ENCODE results near the gene EMP3. TPM values are rescaled to one million over a fixed set of nuclear protein-coding genes. Genes with fewer than 3 reads are reported as not detected.

EMP3 gene
- polyA plus RNA-seq, 4 donors, result 3.4 to 47.4 (median 19.7) TPM

GRCh38 chr19:48355365-48355954 is 30.1 kb downstream of the EMP3 start:
- FAIRE-seq (no peak), DNase-seq (no peak)
- no peaks in the 10 kb centered on the region for H3K4me1 ChIP-seq (ENCODE audit: control insufficient read depth in 3 of 3, insufficient read depth in 2 of 3, low read depth in 1 of 3, low read length in 2 of 3)
- 88 to 91% (median 91%) methylated on average over 12 of the region's 12 CpGs for WGBS, 3 donors
- no peaks in the 10 kb centered on the region for H3K27me3 ChIP-seq (ENCODE audit: control insufficient read depth in 3 of 3, insufficient read depth in 3 of 3, low read length in 3 of 3)
- H3K9me3 ChIP-seq (ENCODE audit: control insufficient read depth in 2 of 2, insufficient read depth in 1 of 2, low read depth in 1 of 2, low read length in 1 of 2), result peaks cover 0 to 2% of the 10 kb centered on the region in 2 donors
- no peak overlapping the region for H3K27ac ChIP-seq (ENCODE audit: low read depth in 1 of 3, low read length in 2 of 3)
- H3K4me3 ChIP-seq (ENCODE audit: low read depth in 1 of 3, low read length in 3 of 3), result no peak overlapping the region
- peaks cover 0 to 12% (median 0%) of the 10 kb centered on the region in 3 donors for H3K36me3 ChIP-seq (ENCODE audit: control insufficient read depth in 3 of 3, insufficient read depth in 2 of 3, low read depth in 1 of 3, low read length in 3 of 3)

GRCh38 chr19:48359123-48359522 is 33.8 kb downstream of the EMP3 start:
- Histone ChIP-seq H3K36me3 (ENCODE audit: control insufficient read depth in 3 of 3, insufficient read depth in 2 of 3, low read depth in 1 of 3, low read length in 3 of 3) (peaks cover 0 to 12% (median 0%) of the 10 kb centered on the region in 3 donors), H3K4me1 (ENCODE audit: control insufficient read depth in 3 of 3, insufficient read depth in 2 of 3, low read depth in 1 of 3, low read length in 2 of 3) (peaks cover 0 to 6% (median 0%) of the 10 kb centered on the region in 3 donors), H3K27ac (ENCODE audit: low read depth in 1 of 3, low read length in 2 of 3) (no peak overlapping the region), H3K4me3 (ENCODE audit: low read depth in 1 of 3, low read length in 3 of 3) (no peak overlapping the region), H3K9me3 (ENCODE audit: control insufficient read depth in 2 of 2, insufficient read depth in 1 of 2, low read depth in 1 of 2, low read length in 1 of 2) (no peaks in the 10 kb centered on the region), H3K27me3 (ENCODE audit: control insufficient read depth in 3 of 3, insufficient read depth in 3 of 3, low read length in 3 of 3) (no peaks in the 10 kb centered on the region)
- WGBS, 3 donors, result 91 to 98% (median 93%) methylated on average over 5 of the region's 5 CpGs
- DNase-seq, result no peak
- FAIRE-seq, result no peak

GRCh38 chr19:48361912-48362311 is 36.6 kb downstream of the EMP3 start:
- Histone ChIP-seq H3K36me3 (ENCODE audit: control insufficient read depth in 3 of 3, insufficient read depth in 2 of 3, low read depth in 1 of 3, low read length in 3 of 3) (peaks cover 0 to 8% (median 0%) of the 10 kb centered on the region in 3 donors), H3K27me3 (ENCODE audit: control insufficient read depth in 3 of 3, insufficient read depth in 3 of 3, low read length in 3 of 3) (no peaks in the 10 kb centered on the region), H3K9me3 (ENCODE audit: control insufficient read depth in 2 of 2, insufficient read depth in 1 of 2, low read depth in 1 of 2, low read length in 1 of 2) (no peaks in the 10 kb centered on the region), H3K4me3 (ENCODE audit: low read depth in 1 of 3, low read length in 3 of 3) (no peak overlapping the region), H3K27ac (ENCODE audit: low read depth in 1 of 3, low read length in 2 of 3) (no peak overlapping the region), H3K4me1 (ENCODE audit: control insufficient read depth in 3 of 3, insufficient read depth in 2 of 3, low read depth in 1 of 3, low read length in 2 of 3) (peaks cover 0 to 13% (median 0%) of the 10 kb centered on the region in 3 donors)
- no peak for DNase-seq
- FAIRE-seq, result no peak
- WGBS, 3 donors, result 95 to 98% (median 97%) methylated on average over 3 of the region's 3 CpGs

GRCh38 chr19:48362716-48363499 is 37.6 kb downstream of the EMP3 start:
- 2 to 3% (median 2%) methylated on average over 25 to 26 of the region's 26 CpGs for WGBS, 3 donors
- Histone ChIP-seq H3K9me3 (ENCODE audit: control insufficient read depth in 2 of 2, insufficient read depth in 1 of 2, low read depth in 1 of 2, low read length in 1 of 2) (no peaks in the 10 kb centered on the region), H3K27me3 (ENCODE audit: control insufficient read depth in 3 of 3, insufficient read depth in 3 of 3, low read length in 3 of 3) (no peaks in the 10 kb centered on the region), H3K27ac (ENCODE audit: low read depth in 1 of 3, low read length in 2 of 3) (peak overlapping the region; percentile 81 to 94 (median 89)), H3K4me1 (ENCODE audit: control insufficient read depth in 3 of 3, insufficient read depth in 2 of 3, low read depth in 1 of 3, low read length in 2 of 3) (peaks cover 3 to 18% (median 4%) of the 10 kb centered on the region in 3 donors), H3K36me3 (ENCODE audit: control insufficient read depth in 3 of 3, insufficient read depth in 2 of 3, low read depth in 1 of 3, low read length in 3 of 3) (peaks cover 0 to 8% (median 0%) of the 10 kb centered on the region in 3 donors), H3K4me3 (ENCODE audit: low read depth in 1 of 3, low read length in 3 of 3) (peak overlapping the region; percentile 44 to 67 (median 47))
- peak; percentile 96 to 97 for DNase-seq
- FAIRE-seq, result no peak

GRCh38 chr19:48363500-48363809 is 38.1 kb downstream of the EMP3 start:
- WGBS, 3 donors, result 0 to 3% (median 2%) methylated on average over 8 to 10 of the region's 10 CpGs
- Histone ChIP-seq H3K9me3 (ENCODE audit: control insufficient read depth in 2 of 2, insufficient read depth in 1 of 2, low read depth in 1 of 2, low read length in 1 of 2) (no peaks in the 10 kb centered on the region), H3K27me3 (ENCODE audit: control insufficient read depth in 3 of 3, insufficient read depth in 3 of 3, low read length in 3 of 3) (no peaks in the 10 kb centered on the region), H3K4me1 (ENCODE audit: control insufficient read depth in 3 of 3, insufficient read depth in 2 of 3, low read depth in 1 of 3, low read length in 2 of 3) (peaks cover 4 to 23% (median 4%) of the 10 kb centered on the region in 3 donors), H3K4me3 (ENCODE audit: low read depth in 1 of 3, low read length in 3 of 3) (peak overlapping the region; percentile 44 to 67 (median 47)), H3K36me3 (ENCODE audit: control insufficient read depth in 3 of 3, insufficient read depth in 2 of 3, low read depth in 1 of 3, low read length in 3 of 3) (peaks cover 0 to 8% (median 0%) of the 10 kb centered on the region in 3 donors), H3K27ac (ENCODE audit: low read depth in 1 of 3, low read length in 2 of 3) (peak overlapping the region; percentile 81 to 94 (median 89))
- FAIRE-seq, result no peak
- no peak for DNase-seq

GRCh38 chr19:48363810-48364597 is 38.7 kb downstream of the EMP3 start, which contains the start of the genes SYNGR4 and TMEM143:
Gene SYNGR4 (plus strand): TSS chr19:48364367. CDS start chr19:48365843, 1,476 bp downstream.
Gene TMEM143 (minus strand): TSS chr19:48363940. CDS start chr19:48363920, 20 bp downstream.
- peak; percentile 100 for DNase-seq
- 1% methylated on average over 56 to 59 of the region's 59 CpGs for WGBS, 3 donors
- Histone ChIP-seq H3K9me3 (ENCODE audit: control insufficient read depth in 2 of 2, insufficient read depth in 1 of 2, low read depth in 1 of 2, low read length in 1 of 2) (no peaks in the 10 kb centered on the region), H3K27me3 (ENCODE audit: control insufficient read depth in 3 of 3, insufficient read depth in 3 of 3, low read length in 3 of 3) (no peaks in the 10 kb centered on the region), H3K4me1 (ENCODE audit: control insufficient read depth in 3 of 3, insufficient read depth in 2 of 3, low read depth in 1 of 3, low read length in 2 of 3) (peaks cover 4 to 27% (median 4%) of the 10 kb centered on the region in 3 donors), H3K27ac (ENCODE audit: low read depth in 1 of 3, low read length in 2 of 3) (peak within 1 kb of the TSS; percentile 81 to 94 (median 89)), H3K36me3 (ENCODE audit: control insufficient read depth in 3 of 3, insufficient read depth in 2 of 3, low read depth in 1 of 3, low read length in 3 of 3) (peaks cover 0 to 7% (median 0%) of the 10 kb centered on the region in 3 donors), H3K4me3 (ENCODE audit: low read depth in 1 of 3, low read length in 3 of 3) (peak within 1 kb of the TSS; percentile 44 to 67 (median 47))
- no peak for FAIRE-seq

GRCh38 chr19:48364598-48365348 is 39.4 kb downstream of the EMP3 start:
- Histone ChIP-seq H3K27me3 (ENCODE audit: control insufficient read depth in 3 of 3, insufficient read depth in 3 of 3, low read length in 3 of 3) (no peaks in the 10 kb centered on the region), H3K9me3 (ENCODE audit: control insufficient read depth in 2 of 2, insufficient read depth in 1 of 2, low read depth in 1 of 2, low read length in 1 of 2) (no peaks in the 10 kb centered on the region), H3K4me1 (ENCODE audit: control insufficient read depth in 3 of 3, insufficient read depth in 2 of 3, low read depth in 1 of 3, low read length in 2 of 3) (peaks cover 4 to 33% (median 4%) of the 10 kb centered on the region in 3 donors), H3K4me3 (ENCODE audit: low read depth in 1 of 3, low read length in 3 of 3) (peak overlapping the region in 2 of 3 donors; percentile 23 to 67), H3K27ac (ENCODE audit: low read depth in 1 of 3, low read length in 2 of 3) (peak overlapping the region; percentile 43 to 94 (median 49)), H3K36me3 (ENCODE audit: control insufficient read depth in 3 of 3, insufficient read depth in 2 of 3, low read depth in 1 of 3, low read length in 3 of 3) (peaks cover 0 to 4% (median 0%) of the 10 kb centered on the region in 3 donors)
- WGBS, 3 donors, result 55 to 64% (median 60%) methylated on average over 10 of the region's 10 CpGs
- FAIRE-seq (no peak), DNase-seq (no peak)
